HG03280 (cell line): ENCODE measurements around the gene TRABD.
"Not testable (repeated sequence)": the region's sequence is repeated elsewhere in the genome, so short reads cannot be mapped to it uniquely, and the experiment has no call there.

Experiments
- ATAC-seq: cut with Tn5 transposase; IDR thresholded peaks from one replicate; pipeline ENCODE4 v1.9.1; 2021; ENCODE audit warnings: mild to moderate bottlenecking, moderate library complexity; ENCODE audit not compliant: unreplicated experiment

TRABD gene, protein sequence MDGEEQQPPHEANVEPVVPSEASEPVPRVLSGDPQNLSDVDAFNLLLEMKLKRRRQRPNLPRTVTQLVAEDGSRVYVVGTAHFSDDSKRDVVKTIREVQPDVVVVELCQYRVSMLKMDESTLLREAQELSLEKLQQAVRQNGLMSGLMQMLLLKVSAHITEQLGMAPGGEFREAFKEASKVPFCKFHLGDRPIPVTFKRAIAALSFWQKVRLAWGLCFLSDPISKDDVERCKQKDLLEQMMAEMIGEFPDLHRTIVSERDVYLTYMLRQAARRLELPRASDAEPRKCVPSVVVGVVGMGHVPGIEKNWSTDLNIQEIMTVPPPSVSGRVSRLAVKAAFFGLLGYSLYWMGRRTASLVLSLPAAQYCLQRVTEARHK

DNA sequence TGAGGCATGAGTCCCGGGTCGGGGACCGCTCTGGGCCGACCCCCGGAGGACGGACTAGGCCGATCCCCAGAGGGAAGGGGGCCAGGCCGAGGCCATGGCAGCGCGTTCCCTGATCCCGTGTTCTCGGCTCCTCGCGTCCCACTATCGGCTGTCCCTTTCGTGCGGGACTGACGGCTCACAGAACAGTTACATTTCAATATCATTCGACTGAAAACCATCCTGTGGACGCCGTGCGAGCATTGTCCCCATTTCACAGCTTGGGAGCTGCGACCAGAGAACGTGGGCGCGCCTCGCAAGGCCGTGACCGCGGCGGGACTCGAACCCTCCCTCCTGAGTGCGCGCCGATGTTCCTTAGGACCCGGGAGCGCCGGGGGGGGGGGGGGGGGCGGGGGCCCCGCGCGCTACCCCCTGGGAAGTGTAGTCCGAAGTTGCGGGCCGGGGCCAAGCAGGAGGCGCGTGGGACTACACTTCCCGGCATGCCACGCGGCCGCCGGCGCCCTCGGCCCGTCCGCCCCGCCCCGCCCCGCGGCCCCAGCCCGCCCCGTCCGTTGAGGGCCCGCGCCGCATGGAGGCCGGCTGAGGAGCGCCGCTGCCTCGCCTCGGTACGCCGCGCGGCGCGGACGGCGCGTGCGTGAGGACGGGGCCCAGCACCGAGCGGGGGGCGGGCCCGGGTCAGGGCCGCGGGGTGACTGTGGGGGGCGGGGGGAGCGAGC lies at the start of gene TRABD:
TSS of gene TRABD (plus strand) at position 539 of the 713 bp plus-strand sequence. CDS start 7,148 bp downstream, outside the sequence.
- peak; percentile 47 for ATAC-seq

DNA sequence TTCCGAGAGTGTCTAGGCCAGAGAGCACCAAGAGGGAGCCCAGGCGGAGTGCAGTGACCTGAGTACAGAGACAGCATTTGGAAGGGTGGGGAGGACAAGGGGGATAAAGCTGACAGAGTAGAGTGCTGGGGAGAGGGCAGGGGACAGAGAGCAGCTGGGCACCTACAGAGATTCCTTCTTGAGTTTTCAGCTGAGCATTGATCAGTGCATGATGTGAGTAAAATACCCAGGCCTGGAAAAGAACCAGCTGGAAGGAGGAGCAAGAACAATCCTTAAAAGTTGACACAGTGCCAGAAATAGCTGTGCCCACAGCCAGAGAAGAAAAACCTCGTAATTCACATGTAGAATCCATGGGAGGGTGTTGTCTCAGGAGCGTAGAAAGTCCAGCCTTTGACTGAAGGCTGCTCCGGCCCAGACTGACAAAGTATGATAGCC lies 49.1 kb upstream of the TRABD start:
- no peak for ATAC-seq

DNA sequence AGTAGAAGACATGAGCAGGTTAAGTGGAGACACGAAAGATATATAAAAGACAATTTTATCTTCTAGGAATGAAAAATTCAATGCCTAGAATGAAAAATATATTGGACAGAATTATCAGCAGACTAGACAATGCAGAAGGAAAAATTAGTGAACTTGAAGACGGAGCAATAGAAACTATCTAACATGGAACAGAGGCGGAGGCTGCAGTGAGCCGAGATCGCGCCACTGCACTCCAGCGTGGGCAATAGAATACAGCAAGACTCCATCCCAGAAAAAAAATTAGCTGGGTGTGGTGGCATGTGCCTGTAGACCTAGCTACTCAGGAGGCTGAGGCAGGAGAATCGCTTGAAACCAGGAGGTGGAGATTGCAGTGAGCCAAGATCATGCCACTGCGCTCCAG lies 48.4 kb upstream of the TRABD start:
- not testable (repeated sequence) for ATAC-seq

DNA sequence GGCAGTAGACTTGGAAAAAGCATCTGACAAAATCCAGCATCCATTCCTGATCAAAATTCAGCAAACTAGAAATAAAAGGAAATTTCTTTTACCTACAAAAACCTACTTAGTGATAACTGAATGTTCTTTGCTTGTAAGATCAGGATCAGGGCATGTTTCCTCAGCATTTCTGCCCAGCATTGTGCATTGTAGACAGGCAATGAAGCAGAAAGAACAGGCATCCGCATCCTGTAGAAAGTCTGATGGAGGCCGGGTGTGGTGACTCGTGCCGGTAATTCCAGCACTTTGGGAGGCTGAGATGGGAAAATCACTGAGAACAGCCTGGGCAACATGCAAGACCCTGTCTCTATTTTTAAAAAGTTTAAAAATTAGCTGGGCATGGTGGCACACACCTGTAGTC lies 47.7 kb upstream of the TRABD start:
- no peak for ATAC-seq

DNA sequence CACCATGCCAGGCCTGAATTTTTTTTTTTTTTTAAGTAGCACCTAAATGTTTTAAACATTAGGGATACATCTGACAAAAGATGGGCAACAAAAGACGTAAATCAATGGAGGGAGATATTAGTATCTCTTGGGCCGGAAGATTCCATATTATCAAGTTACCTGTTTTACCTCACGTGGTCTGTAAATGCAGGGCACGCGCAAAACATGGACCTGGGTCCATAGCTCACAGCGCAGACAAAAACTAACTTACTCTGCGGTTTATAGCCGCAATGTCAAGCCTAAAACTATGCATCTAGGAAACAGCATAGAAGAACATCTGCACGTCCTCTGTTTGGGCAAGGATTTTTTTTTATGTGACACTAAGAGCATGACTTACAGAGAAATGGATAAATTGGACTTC lies 46.7 kb upstream of the TRABD start:
- no peak for ATAC-seq

DNA sequence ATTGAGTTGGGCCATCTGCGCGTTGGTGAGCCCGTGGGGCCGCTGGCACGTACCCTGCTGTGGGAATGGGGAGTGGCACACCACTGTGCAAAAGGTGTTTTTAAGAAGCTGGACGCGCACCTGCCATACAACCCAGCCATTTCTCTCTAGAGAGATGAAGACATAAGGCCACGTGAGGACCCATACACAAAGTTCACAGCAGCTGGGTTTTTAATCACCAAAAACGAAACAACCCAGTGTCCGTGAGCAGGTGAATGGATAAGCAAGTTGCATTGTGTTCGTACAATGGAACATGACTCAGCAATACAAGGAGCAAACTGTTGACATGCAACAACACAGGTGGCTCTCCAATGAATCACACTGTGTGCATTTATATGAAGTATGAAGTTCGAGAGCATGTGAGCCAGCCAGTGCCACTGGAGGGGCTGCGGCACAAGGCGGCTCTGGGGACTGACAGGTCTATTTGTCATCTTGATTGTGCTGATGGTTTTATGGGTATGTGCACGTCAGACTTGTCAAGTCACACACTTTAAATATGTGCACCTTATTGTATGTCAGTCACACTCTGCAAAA lies 45.8 kb upstream of the TRABD start:
- ATAC-seq: no peak

DNA sequence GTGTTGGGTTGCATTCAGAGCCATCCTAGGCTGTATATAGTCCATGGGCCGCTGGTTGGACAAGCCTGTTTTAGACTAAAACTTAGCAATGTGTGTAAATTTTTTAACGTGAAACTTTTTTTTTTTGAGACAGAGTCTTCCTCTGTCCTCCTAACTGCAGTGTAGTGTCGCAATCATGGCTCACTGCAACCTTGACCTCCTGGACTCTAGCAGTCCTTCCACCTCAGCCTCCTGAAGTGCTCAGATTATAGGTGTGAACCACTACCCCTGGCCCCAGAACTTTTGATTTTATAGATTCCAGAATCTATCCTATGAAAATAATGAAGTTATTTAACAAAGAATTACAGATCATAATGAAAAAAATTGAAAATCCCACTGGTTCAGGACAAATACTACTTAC lies 45.1 kb upstream of the TRABD start:
- ATAC-seq: no peak

DNA sequence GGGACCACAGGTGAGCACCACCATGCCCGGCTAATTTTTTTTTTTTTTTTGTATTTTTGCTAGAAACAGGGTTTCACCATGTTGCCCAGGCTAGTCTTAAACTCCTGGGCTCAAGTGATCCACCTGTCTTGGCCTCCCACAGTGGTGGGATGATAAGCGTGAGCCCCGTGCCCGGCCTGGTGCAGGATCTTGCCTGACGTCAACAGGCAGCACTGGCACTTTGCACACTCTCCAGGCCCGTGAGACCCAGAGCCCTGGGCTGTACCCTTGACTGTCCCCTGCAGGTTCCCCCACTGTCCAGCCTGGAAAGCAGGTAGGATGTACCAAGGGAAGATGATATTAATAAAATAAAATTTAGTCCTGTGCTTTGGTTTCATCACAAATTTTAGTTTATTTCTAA lies 44.3 kb upstream of the TRABD start:
- no peak for ATAC-seq

DNA sequence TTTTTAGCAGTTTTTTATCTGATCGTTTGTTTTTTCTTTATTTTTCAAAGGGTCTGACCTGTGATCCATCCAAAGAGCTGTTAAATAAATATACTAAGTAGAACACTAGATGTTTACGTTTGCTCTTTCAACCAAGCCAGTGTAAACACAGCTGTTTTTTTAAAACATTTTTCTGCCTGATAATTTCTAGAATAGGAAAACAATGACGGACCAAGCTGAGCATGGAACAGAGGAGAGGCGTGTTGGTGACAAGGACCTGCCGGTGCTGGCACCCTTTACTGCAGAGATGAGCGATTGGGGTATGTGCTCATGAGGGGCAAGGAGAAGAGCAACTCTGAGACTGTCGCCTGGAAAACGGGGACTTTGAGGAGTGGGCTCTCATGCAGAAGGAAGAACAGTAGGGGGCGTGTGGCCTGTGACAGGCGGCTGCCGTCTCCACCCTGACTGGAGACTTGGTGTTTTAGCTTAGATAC lies 43.8 kb upstream of the TRABD start:
- no peak for ATAC-seq

DNA sequence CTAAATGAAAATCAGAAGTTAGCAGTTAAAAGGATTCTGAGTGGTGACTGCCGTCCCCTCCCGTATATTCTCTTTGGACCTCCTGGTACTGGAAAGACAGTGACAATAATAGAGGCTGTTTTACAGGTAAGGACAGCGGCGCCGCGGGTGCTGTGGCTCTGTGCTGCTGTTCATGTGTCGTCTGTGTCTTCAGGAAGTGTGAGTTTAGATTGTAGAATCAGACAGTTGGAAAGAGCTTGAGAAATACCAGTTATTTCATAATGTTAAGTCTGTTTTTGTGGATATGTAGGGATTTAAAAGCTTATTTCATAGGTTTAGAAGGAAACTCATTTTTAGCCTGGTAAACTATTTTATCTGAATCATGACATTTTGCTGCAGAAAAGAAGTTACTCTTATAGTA lies 42.6 kb upstream of the TRABD start:
- no peak for ATAC-seq

DNA sequence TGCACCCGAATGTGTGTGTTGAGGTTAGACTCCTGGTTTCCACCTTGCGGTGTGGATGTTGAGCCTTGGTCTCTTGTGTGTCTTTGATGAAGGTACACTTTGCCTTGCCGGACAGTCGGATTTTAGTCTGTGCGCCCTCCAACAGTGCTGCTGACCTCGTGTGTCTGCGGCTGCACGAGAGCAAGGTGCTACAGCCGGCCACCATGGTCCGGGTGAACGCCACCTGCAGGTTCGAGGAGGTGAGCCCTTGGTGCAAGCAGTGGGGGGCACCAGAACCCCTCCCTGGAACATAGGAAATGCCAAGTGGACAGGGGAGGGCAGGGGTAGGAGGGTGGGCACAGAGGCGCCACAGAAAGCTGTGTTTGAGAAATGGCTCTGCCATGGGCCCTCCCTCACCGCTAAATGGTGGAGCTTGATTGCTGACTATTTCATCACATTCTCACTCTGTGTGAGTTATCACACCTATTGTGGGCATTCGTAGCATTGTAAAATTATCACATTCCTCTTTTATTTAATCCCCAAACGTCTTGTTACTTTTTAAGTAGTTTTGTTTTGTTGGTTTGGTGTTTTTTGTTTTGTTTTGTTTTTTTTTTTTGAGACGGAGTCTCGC lies 41.6 kb upstream of the TRABD start:
- no peak for ATAC-seq

DNA sequence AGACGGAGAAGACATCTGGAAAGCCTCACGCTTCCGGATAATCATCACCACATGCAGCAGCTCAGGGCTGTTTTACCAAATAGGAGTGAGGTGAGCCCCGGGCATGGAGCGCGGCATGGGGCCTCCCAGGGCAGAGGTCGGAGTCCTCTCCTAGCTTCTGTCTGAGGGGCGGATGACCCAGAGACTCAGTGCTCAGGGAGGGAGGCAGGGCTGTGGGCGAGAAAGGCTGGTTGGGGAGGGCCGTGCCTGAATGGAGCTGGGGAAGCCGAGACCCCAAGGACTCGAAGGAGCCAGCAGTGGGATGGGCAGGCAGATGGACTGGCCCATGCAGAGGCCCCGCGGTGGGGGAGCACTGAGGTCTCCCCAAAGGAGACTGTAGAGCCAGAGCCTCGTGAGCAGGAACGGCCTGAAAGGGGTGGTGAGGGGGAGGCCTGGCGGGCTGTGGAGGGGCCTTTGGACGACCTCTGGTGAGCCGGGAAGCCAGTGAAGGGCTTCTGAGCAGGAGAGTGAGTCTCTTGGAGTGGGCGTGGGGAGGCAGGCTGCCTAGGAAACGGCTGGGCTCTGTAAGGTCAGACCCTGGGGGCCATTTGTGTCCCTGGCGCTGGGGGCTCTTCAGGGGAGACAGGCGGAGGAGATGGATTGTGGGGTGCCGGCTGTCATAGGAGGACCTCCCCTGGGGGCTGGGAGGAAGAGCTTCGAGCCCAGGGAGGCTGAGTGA lies 39.8 kb upstream of the TRABD start:
- no peak for ATAC-seq

DNA sequence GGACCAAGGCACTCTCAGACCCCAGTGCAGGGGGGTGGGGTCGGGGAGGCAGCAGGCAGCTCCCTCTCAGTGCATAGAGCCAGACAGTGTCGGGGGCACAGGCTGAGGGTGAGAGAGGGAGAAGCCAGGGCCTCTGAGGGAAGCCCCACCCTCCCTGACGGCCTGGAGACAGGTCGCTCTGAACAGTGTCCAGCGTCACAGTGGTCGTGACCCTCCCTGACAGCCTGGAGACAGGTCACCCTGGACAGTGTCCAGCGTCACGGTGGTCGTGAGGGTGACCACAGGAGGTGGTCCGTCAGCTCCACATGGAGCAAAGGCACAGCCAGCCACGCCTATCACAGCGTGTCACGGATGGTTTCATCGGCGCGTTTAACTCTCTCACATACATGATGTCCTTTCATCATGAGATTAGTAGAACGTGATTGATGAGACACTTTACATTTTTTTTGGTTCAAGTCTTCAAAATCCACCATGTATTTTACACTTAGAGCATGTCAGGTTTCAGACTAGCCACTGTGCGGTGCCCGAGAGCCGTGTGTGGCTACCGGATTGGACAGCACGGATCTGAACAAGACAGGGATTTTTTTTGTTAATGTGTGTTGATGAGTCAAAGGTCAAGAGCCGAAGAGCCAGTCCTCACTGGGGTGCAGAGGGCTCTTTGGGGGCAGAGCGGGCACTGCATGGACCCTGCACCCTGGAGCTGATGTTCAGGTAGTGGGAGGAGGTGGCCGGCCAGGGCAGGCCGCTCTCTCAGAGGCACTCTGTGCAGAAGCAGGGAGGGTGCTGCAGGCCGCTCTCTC lies 39.1 kb upstream of the TRABD start:
- ATAC-seq: no peak

DNA sequence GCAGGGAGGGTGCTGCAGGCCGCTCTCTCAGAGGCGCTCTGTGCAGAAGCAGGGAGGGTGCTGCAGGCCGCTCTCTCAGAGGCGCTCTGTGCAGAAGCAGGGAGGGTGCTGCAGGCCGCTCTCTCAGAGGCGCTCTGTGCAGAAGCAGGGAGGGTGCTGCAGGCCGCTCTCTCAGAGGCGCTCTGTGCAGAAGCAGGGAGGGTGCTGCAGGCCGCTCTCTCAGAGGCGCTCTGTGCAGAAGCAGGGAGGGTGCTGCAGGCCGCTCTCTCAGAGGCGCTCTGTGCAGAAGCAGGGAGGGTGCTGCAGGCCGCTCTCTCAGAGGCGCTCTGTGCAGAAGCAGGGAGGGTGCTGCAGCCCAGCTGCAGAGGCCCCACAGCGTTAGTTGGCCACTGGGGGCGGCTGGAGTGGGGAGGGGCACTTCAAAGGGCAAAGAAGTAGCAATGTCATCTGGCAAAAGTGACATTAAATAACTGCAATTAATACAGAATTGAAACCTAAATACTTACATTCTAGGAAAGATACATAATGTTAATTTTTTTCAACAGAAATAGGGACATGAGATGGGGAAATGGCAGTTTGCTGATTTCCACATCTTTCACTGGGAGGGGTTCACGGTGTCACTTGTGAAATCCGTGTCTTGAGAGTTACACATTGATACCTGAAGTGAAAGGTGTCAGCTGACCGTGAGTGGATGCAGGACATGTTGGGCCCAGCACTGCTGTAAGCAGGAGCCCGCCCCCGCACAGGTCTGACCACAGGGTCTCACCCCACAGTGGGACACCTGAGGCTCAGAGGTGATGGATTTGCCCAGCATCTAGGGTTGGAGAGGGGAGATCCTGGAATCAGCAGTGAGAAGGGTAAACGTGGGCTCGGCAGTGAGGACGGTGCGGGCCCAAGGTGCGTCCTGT lies 38.2 kb upstream of the TRABD start:
- ATAC-seq: not testable (repeated sequence)

DNA sequence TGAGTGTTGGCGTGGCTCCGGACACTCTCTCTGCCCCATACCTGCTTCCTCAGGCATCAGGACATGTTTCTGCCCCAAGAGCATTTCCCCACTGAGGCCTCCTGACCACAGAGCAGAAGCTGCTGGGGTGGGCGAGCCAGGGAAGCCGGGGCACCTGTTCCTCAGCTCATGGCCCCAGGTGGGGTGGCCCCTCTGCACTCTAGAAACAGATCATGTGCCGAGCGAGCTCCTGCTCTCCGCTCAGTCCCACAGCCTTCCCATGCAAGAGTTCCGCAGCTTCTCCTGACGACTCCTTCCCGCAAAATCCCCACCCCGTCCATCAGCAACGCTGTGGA lies 37.6 kb upstream of the TRABD start:
- ATAC-seq: no peak

DNA sequence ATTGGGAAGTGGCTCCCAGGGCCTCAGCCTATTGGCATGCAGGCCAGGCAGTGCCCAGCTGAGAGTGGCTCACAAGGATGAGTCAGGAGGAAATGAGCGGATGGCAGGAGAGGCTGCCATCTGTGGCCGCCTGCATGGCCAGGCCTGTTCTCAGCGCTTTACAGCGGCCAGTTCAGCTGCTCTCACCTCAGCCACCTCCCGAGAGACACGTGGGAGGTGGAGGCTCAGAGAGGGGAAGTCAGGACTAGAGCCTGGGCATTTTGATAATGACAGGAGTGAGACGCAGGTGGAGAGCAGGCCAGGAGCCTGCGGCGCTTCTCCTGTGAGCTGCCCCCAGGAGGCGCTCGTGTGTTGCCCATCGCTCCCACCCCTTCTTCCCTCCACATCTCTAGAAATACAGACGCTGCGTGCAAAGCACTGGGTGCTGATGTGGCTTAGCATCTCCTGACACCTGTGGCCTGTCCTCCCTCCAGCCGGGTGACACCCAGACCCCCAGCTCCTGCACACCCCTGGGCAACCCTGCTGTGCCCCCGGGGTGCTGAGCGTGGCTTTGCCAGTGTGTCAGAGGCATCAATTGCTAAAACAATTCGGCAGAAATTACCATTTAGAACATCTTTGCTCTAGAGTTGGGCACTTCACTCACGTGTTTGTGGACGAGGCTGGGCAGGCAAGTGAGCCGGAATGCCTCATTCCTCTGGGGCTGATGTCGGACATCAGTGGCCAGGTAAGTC lies 36.6 kb upstream of the TRABD start:
- no peak for ATAC-seq

DNA sequence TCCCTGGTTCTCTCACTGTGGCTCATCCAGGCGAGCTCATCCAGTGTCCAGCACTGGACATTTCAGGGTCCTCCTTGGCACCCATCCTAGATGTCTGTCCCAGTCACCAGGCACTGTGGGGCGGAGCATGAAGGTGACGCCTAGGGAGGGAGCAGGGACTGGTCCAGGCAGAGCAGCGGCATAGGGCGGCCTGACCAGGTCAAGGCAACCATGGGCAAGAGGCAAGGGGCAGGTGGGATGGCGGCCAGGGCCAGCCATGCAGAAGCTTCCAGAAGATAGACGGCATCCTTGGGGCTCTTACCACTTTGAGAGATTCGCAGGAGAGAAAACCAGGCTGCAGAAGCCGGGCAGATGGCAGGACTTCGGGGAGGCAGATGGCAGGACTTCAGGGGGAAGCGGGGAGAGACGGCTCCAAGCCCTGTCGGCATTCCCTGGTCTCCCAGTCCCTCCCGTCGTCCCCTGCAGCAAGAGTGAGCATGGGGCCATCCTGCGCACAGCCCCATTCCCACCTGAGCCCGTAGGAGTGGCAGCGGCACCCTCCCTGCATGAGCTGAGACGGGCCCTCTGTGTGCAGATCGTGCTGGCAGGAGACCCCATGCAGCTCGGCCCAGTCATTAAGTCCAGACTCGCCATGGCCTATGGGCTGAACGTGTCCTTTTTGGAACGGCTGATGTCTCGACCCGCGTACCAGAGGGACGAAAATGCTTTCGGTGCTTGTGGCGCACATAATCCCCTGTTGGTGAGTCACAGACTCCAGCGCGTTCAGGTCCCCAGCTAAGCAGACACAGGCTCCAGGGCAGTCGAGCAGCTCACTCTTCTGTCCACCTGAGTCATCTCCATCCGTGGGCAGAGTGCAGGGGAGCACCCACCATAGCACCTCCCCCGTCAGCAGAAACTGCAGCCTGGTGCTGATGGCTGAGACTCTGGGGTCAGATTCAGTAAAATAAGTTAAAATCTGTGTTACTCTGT lies 35.3 kb upstream of the TRABD start:
- ATAC-seq: no peak
